ENCODE measurements around the gene THAP4.

GRCh38 chr2:241686324-241686649 lies 49.3 kb upstream of the THAP4 start:
- no peak for TF ChIP-seq CTCF (IDR thresholded peaks at IDR 0.05)
- TF ChIP-seq POLR2A (IDR thresholded peaks at IDR 0.05): no peak
- TF ChIP-seq POLR2AphosphoS5 (IDR thresholded peaks at IDR 0.05): no peak

All from breast epithelium (tissue), 3 donors.